Amygdala (tissue), 56 donors: Measurements from ENCODE around the gene GNAO1.
A peak's percentile ranks its signal among the peaks of the same experiment; 100 is the strongest.

Experiments used
- DNase-seq, 56 donors: peaks; one replicate each; lab custom pipeline; 2025; lab: John Stamatoyannopoulos, UW

GNAO1 gene

DNA sequence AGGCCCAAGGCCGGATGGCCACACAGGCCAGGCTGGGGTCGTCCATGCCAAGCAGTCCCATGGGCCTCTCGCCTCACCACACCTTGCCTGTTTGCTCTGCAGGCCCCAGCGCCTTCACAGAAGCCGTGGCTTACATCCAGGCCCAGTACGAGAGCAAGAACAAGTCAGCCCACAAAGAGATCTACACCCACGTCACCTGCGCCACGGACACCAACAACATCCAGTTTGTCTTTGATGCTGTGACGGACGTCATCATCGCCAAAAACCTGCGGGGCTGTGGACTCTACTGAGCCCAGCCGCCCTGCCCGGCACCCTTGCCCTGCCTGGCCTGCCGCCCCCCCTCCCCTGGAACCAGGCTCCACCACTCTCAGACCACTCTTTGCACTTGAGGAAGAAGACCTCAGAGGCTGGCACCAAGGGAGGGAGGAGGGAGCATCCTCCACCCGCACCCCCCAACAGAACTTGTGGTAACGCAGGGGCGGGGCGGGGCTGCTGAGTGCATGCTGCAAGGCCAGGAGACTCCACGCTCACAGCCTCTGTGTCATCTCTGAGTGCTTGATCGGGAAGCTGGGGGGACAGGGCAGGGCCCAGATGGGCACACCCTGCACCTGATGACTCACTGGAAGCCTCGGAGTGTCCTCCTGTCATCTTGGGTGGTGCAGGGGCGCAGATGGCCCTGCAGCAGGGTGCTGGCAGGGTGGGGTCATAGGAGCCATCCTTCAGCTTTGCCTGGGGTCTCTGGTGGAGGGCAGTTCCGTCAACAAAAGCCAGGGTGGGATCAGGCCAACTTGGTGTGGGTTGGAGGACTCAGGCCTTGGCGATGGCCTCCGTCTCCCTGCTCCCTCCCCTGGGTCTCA is 152.6 kb downstream of the GNAO1 start:
- no peak for DNase-seq

DNA sequence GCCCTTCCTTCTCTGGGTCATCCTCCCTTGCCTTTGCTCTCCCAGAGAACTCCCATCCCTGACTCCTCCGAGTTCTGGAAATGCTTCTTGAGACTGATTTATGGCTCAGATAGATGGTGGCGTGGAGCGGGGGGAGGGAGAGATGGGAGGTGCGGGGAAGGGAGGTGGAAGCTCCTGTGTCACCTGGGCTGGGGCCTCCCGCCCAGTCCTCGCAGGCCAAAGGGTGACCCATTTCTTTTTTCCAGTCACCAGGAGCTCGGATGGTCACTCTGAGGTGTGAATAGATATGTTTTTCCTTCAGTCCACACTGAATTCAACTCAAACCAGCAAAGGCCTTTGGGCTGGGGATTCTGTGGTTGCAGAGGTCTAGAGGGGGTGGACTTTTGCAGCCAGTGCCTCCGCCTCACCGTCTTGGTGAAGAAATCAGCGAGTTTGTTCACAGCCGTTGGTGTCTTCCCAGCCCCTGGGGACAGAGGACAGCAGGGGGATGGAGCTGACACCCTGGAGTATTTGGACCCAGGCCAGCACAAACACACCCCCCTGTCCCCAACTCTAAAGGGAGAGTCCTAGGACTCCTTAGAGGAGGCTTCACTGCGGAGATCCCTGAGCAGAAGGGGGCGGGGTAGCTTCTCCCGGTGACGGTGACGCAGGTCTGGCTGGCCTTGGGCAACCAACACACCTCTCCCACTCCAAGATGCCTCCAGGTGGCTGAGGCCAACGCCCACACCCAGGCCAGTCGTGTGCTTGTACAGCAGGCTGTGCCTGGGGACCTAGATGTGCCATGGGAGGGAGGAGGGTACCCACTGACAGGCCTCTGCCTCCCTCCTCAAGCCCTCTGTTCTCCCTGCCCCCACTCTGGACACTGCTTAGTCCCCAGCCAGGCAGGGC is 153.5 kb downstream of the GNAO1 start:
- DNase-seq = no peak

DNA sequence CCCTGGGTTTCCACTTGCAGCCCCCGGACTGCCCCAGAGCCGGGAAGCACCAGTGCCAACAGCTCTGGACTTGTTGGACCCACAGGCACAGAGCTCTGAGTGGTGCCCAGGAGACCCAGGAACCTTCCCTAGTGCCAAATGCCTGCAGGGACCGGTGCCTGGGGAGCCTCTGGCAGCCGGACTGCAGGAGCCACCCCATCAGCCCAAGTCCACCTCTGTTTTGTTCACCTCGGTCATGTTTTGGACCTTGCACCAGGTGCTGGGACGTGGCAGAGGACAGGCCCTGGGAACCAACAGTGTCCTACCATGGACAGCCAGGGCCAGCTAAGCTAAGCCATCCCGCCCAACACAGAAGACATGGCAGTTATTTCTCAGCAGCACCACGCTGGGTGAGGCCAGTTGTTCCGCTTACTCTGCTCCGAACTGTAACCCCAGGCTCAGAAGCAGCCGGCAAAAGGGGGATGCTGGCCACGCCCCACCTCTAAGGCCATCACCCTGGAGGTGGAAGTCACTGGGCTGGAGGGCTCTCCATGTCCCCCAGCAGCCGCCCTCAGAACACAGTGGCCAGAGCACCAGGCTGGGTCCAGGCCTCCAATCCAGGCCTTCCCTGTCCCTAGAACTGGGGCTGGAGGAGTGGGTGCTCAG is 154.2 kb downstream of the GNAO1 start:
- DNase-seq = no peak

DNA sequence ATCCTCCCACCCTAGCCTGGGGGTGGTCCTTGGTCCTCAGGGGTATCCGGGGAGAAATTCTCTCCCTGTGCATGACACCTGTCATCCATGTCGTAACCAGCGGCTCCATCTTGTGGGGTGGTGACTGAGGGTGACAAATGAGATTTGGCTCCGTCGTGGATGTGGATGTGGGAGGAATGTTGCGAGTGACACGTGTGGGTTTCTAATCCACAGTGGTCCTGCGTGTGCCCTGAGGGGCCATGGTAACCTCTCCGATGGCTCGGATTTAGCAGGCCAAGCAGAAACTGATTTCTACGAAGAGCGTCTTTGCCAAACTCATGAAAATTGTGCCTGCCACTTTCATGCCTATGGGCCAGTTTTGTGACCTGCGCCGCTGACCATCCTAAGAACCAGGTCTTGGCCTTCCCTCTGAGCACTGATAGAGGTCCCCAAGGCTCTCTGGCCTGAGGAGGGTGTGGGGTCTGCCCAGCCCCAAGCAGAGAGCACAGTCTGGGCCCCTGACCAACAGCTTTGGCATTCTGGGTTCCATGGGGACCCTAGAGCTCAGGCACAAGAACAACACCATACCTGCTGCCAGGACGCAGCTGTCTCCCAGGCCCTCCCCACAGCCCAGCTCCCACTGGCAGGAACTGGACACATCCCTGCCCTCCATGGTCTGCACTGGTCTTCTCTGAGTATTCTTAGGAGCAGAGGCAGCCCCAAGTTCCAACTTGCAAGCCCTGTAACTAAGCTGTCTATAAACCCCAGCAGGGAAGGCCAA is 155.0 kb downstream of the GNAO1 start:
- no peak for DNase-seq

DNA sequence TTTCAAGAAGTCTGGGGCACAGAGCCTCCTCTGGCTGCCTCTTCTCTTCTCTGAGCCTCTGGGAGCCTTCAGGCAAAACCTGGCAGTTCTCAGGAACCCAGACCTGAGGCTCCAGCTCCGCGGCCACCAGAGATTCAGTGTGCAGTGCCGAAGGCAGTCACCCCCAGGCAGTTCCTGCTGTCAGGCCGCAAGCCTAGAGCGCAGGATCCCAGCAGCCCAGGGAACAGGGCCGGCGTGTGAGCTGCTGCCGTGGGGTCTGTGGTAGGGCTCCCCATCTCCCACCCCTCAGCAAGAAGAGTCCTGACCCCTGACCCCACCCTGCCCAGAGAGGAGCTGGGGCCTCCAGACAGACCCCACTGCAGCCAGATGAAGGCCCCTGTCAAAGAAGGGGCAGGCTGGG is 155.9 kb downstream of the GNAO1 start:
- DNase-seq = no peak

DNA sequence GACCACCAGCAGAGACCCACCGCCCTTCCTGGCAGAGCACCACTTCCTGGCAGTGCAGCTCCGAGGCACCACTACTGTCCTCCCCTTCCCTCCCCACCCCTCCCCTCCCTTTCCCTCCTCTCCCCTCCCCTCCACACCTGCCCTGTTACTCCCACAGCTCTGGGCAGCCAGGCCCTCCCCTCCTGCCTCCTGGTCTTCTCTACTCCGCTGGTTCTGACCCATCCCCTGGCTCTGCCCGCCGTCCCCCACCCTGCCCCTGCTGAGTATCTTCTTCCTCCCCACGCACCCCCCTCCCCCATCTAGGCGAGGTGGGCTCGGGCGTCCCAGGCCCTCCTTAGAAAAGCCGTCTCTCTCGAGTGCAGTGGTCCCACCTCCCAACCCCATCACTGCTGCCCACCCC is 156.4 kb downstream of the GNAO1 start:
- DNase-seq = no peak

GRCh38 chr16:56348168-56349085 is 157.1 kb downstream of the GNAO1 start:
- no peak for DNase-seq

- DNase-seq = no peak
These were observed 157.8 kb downstream of the GNAO1 start for GRCh38 chr16:56349086-56349415.

- DNase-seq = no peak
These were observed 158.4 kb downstream of the GNAO1 start for GRCh38 chr16:56349711-56350161.

- DNase-seq = no peak
These were observed 159.5 kb downstream of the GNAO1 start for GRCh38 chr16:56350491-56351405.

DNA sequence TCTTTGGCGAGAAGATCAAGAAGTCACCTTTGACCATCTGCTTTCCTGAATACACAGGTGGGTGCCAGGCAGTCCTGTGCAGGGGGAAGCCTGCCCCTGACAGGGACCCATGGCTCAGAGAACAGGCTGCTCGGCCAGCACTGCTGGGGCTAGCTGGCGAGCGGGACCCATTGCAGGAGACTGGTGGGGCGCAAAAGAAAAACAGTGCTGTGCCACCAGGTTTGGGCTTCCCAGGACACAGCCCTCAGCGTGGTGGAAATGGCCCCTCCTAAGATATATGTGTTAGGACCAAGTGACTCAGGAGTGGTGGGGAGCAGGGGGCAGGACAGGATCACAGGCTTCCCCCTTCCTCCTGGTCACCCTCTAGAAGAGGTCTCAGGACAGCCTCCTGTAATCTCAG is 160.2 kb downstream of the GNAO1 start:
- DNase-seq = no peak

DNA sequence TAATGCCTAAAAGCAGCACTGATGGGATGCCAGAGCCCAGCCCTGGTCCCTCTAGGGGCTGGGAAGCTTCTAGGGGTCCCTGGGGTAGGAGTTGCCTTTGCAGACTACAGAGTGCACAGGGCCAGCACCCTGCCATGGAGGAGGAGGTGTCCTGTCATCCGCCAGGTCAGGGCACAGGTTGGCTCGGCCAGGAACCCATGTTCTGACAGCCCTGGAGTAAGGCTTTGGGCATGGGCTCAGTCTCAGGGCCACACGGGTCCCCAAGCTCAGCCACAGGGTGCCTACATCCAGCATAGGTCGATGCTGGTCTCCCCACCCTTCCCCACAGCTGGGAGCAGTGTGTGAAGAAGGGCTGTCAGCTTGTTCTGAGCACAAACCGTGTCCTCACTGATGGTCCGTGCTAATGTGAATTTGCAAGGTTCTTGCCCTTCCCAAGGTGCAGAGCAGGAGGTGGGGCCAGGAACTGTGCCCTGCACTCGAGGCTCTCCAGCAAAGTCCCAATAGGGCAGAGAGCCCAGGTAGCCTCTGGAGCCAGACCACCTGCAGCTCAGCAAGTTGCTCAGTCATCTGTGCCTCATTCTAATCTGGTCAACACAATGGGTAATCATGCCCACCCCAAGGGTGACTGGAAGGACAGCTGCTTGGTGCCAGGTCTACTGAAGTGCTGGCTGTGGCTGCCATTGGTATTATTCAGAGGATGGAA is 161.2 kb downstream of the GNAO1 start:
- no peak for DNase-seq

DNA sequence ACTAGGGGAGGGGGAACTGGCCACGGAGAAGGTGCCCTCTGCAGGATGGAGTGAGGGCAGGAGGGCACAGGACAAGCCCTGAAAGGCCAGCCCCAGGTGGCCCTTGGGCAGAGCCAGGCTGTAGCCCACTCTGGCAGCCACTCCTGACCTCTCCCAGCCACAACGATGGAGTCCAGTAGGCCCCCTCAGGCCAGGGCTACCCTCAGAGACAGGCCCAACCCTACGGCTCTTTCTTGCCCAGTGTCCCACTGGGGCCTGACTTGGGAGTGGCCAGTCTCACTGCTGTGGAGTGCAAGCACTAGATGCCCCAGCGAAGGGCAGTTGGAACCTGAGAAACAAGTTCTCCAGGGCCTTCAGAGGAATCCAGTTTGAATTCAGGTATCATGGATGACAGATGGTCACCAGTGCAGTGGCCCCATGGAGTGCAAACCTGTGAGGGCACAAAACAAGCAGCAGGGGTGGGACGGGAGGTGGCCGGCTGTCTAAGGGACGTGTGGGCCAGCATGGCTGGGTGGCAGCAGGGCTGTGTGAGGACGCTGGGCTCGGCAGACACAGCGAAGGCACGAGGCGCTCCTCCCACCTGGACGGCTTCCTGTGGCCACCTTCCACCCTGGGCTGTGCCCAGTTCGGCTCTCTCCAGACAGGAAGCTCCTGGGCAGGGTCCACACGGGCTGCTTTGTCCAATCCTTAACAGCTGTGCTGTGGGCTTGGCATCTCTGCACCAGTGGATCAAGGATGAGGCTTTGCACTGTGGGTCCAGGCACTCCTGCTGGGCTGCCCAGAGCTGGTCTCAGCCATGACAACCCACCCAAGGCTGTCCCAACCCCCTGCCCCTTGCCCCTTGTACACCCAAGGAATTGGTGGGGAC is 162.0 kb downstream of the GNAO1 start:
- no peak for DNase-seq

DNA sequence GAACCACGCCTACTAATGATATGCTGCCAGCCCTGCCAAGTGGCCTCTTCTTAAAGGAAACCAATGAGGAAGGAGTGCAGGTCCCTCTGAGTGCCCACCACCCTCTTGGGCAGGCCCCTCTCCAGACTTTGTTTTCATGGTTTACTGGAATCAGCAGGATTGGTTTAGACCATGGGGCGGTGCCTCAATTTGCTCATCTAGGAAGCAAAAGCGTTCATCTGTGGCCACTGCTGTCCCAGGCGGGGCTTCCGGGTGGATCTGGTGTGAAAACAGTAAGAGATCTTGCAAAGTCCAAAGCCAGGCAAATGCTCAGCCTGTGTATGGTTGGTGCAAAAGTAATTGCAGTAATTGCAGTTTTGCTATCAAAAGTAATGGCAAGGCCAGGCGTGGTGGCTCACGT is 162.7 kb downstream of the GNAO1 start:
- no peak for DNase-seq

- peak in 1 of 56 donors; percentile 35 for DNase-seq
These were observed 163.5 kb downstream of the GNAO1 start for GRCh38 chr16:56354746-56355145.

DNA sequence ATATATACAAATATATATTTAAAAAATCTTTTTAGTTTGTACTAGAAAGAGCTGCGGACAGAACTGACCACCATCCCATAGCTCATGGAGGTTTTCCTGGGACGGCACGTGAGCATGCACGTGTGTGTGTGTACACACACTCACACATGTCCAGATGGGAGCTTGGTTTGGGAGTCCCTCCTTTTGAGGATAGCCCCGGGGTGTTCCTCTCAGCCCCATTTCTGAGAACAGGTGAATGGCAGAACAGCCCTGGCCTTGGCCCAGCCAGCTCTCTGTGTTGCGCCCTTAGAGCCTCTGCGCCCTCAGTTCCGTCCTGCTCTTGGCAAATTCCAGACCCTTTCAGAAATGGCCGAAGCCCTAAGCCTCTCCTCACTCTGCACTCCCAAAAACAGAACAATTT is 163.9 kb downstream of the GNAO1 start:
- no peak for DNase-seq
